Measurements from ENCODE around the gene CLSTN1. TPM values are rescaled to one million over a fixed set of nuclear protein-coding genes. Genes with fewer than 3 reads are reported as not detected.

Gene CLSTN1
- total RNA-seq, 1 donor = 42.9 TPM

DNA sequence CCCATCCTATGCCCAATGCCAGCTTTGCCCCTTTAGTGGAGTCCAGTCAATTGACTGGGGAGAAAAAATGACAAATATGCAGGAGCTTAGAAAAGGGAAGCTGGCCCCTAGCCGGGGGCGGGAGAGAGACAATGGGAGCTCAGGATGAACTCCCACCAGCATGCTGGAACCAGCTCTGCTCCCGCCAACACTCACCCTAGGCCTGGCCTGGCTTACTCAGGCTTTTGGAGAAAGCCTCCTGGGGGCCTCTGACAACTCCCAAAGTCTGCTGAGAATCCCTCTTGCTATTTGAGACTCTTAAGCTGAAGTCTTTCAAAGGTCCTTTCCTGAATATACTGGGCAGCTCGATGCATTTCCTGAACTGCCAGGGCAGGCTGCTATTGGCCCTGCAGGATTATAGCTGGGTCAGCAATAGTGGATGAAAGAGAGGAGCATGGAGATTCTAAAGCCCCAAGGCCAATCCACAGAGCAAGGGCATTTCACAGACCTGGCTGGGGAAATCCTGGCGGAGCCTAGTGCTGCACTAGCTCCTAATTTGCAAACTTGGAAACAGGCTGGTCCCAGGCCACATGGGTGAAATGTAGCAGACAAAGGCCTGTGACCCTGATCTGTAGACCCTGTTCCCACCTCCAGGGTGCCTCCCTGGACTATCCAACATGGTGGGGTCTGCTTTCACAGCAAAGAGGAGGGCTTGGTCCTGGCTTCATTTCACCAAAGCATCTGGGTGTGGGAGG, 35.7 kb upstream of the CLSTN1 start:
- H3K4me3 ChIP-seq (ENCODE audit: low read length) = no peak overlapping the region
- no peaks in the 10 kb centered on the region for H3K9me3 ChIP-seq (ENCODE audit: low read depth, low read length)
- H3K4me1 ChIP-seq (ENCODE audit: insufficient read depth, low read length) = peaks cover 5% of the 10 kb centered on the region
- H3K27me3 ChIP-seq (ENCODE audit: insufficient read depth, low read length) = no peaks in the 10 kb centered on the region

DNA sequence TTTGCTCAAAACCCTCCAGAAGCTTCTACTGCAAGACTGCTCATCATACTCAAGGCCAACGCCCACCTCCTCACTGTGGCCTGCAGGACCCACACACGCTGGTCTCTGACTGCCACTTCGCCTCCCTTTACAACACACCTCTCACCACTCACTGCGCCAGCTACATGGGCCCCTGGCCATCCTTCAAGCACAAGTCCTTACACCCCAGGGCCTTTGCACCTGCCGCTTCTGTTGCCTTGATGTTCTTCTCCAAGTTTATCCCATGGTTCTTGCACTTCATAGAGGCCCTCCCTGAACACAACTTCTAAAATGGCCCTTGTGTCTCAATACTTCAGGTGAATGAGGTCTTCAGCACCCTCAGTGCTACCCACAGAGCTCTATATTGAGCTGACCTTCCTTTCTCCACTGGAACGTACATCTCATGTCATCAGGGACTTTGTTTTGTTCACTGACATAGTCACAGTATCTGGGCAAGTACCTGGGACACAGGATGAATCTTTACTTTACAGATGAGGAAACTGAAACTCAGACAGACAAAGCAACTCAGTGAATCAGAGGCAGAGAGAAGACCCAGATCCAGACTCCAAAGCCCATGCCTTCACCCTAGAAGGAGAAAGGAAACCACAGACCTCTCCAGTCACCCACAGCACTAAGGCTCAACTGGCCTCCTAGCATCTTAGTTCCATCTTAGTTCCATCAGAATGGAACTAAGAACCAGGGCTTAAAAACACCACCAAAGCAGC, 34.7 kb upstream of the CLSTN1 start:
- Histone ChIP-seq H3K4me1 (ENCODE audit: insufficient read depth, low read length) (peaks cover 5% of the 10 kb centered on the region), H3K4me3 (ENCODE audit: low read length) (no peak overlapping the region), H3K27me3 (ENCODE audit: insufficient read depth, low read length) (no peaks in the 10 kb centered on the region), H3K9me3 (ENCODE audit: low read depth, low read length) (no peaks in the 10 kb centered on the region)

DNA sequence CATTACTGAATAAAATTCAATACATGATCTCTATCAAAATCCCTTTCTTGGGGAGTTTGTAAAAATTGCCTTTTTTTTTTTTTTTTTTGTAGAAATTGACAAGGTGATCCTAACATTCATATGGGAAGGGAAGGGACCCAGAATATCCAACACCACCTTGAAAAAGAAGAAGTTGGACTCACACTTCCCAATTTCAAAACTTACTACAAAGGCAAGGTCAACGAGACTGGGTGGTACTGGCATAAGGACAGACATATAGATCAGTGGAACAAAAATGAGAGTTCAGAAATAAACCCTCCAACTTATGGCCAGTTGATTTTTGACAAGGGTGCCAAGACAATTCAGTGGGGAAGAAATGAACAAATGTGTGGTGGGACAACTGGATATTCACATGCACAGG, 31.4 kb upstream of the CLSTN1 start:
- Histone ChIP-seq H3K9me3 (ENCODE audit: low read depth, low read length) (no peaks in the 10 kb centered on the region), H3K4me3 (ENCODE audit: low read length) (no peak overlapping the region), H3K27me3 (ENCODE audit: insufficient read depth, low read length) (no peaks in the 10 kb centered on the region), H3K4me1 (ENCODE audit: insufficient read depth, low read length) (peaks cover 9% of the 10 kb centered on the region)

DNA sequence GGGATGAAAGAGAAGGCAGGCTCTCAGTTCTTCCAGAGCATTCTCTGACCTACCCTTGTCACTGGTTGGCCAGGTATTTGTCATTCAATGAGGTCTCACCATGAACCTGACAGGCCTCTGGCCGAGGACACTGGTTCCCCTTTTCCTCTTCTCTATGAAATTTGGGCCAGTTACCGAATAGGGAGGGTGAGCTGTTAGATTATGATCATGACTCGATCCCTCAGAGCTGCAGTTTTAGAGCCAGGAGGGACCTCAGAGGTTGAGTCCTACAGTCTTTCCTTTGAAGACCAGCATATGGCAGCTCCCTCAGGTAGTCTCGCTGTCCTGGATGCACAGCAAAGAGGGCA, 29.5 kb upstream of the CLSTN1 start:
- Histone ChIP-seq H3K4me1 (ENCODE audit: insufficient read depth, low read length) (peaks cover 18% of the 10 kb centered on the region), H3K27me3 (ENCODE audit: insufficient read depth, low read length) (no peaks in the 10 kb centered on the region), H3K4me3 (ENCODE audit: low read length) (no peak overlapping the region), H3K9me3 (ENCODE audit: low read depth, low read length) (no peaks in the 10 kb centered on the region)

DNA sequence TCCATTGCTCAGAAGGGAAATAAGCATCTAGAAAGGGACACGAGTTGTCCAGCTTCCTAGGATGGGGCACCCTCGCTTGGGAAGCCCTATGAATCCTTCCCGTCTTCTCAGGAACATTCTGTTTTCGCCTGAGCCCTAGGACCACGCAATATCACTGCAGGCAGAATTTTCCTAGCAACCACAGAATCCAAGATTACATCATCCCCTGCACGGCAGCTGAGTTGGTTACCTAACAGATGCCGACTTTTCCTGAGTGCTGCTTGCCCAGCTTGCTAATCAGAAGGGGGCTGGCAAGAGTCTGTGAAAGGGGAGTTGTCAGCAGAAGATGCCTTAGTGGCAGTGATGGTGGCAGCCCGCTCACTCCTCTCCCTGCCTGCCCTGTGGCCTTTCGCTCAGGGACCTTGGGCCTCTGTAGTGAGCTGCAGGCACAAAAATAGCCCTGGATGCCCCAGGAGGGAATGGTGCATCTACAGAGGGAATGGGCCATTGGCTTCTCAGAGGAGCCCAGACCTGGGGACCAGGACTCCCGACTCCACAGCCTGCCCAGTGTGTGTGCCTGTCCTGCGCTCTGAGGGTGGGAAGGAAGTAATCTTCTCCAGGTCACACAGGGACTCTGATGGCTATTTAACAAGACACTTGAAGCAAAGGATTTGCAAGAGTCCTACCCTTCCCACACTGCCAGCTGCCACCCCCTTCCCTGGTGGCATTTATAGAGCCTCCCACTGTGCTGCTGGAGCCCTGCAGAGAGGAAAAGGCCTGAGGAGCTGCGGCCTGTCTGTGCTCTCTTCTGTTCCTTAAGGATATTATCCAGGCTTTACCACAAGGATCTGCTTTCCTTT, 28.9 kb upstream of the CLSTN1 start:
- H3K4me1 ChIP-seq (ENCODE audit: insufficient read depth, low read length) = peaks cover 18% of the 10 kb centered on the region
- H3K4me3 ChIP-seq (ENCODE audit: low read length) = no peak overlapping the region
- no peaks in the 10 kb centered on the region for H3K9me3 ChIP-seq (ENCODE audit: low read depth, low read length)
- H3K27me3 ChIP-seq (ENCODE audit: insufficient read depth, low read length) = no peaks in the 10 kb centered on the region

DNA sequence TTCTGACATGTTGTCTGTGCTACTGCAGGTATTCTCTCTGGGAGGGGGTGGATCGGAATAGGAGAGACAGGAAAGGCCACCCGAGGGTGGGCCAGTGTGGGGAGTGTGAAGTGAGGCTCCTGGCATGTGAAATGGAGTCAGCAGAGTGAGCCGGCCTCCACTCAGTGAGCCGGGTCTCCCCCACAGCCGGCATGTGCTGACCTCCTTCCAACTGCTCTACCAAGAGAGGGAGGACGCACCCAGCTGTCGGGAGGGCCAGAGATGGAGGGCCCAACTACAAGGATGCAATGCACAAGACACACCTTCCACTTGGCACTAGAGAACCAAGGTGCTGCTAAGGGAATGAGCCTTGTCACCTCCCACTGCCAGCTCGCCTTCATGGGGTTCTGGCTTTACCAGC, 28.2 kb upstream of the CLSTN1 start:
- H3K4me3 ChIP-seq (ENCODE audit: low read length) = no peak overlapping the region
- no peaks in the 10 kb centered on the region for H3K27me3 ChIP-seq (ENCODE audit: insufficient read depth, low read length)
- peaks cover 18% of the 10 kb centered on the region for H3K4me1 ChIP-seq (ENCODE audit: insufficient read depth, low read length)
- H3K9me3 ChIP-seq (ENCODE audit: low read depth, low read length) = no peaks in the 10 kb centered on the region

DNA sequence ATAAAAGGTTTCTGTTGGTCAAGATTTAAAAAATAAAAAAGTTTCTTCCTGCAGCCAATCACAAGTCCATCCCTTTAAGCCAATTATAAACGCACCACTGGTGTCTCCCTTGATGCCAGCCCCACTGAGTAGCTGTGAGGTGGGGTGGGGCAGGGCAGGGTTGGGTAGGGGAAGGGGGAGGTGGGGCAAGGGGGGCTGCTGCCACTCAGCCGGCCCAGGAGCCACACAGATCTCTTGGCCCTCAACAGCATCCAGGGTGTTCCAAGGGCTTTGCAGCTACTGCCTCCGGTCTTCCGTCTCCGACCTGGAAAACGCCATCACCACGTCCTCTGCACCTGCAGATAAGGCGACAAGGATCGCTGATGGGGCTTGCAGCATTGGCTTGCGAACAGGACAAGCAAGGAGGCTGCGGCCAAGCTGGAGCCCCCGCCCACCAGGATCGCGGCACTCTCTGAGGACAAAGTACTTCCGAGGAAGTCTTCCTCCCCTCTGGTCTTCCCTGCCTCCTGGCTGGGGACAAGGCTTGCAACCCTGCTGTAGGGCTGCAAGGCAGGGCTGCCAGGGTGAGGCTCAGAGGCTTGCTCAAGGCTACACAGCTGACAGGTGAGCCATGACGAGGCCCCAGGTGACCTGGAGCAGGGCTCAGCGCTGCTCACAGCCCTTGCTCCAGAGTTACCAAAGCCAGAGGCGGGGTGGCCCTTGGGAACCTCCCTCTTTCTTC, 26.8 kb upstream of the CLSTN1 start:
- Histone ChIP-seq H3K4me1 (ENCODE audit: insufficient read depth, low read length) (peaks cover 18% of the 10 kb centered on the region), H3K4me3 (ENCODE audit: low read length) (no peak overlapping the region), H3K9me3 (ENCODE audit: low read depth, low read length) (no peaks in the 10 kb centered on the region), H3K27me3 (ENCODE audit: insufficient read depth, low read length) (no peaks in the 10 kb centered on the region)

DNA sequence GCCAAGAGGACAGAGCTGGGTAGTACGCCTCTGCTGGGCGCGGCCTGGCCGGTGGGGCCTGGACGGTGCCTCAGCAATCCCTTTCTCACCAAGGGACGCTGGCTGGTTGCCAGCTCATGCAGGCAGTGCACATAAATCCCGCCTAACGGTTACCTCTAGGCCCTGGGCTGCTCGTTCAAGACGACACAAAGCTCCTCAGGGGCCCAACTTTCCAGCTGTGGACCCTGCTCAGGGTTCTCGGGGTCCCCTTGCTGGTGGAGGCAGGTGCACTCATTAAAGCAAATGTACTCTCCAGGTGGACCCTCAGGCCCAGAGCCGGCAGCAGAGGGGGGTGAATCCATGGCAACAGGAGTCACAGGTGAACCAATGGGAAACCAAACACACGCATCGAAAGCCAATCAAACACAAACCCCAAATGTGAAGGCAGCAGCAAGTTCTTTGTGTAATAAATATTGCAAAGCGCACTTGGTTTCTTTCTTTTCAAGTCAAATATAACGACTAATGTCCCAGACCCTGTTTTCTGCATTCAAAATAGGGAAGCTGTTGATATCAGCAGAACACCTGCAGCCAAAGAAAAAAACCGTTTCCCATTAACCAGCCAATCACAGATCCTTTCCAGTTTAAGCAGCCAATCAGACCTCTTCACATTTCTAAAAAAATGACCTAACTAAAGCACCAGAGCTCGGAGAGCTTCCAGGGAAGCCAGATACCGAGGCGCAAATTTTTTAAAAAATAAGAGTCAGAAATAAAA, 26.1 kb upstream of the CLSTN1 start:
- H3K9me3 ChIP-seq (ENCODE audit: low read depth, low read length) = no peaks in the 10 kb centered on the region
- H3K4me1 ChIP-seq (ENCODE audit: insufficient read depth, low read length) = peaks cover 13% of the 10 kb centered on the region
- no peak overlapping the region for H3K4me3 ChIP-seq (ENCODE audit: low read length)
- no peaks in the 10 kb centered on the region for H3K27me3 ChIP-seq (ENCODE audit: insufficient read depth, low read length)

DNA sequence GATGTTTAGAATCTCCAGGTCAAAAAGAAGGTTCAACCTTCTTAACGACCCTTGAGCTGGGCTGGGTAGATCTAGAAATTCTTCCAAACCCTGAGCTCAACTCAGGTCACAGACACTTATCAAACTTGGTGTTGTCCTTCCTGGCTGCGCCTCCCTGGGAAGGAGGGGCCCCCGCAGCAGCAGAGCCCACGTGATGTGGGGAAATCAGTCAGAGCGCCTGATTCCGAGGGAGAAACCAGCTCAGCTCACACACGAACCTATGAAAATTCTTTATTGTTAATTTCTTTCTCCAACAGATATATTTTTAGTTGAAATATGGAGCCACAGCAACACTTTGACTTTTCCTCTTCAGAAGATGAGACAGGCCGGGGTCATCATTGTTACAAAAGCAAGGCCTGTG, 24.3 kb upstream of the CLSTN1 start:
- Histone ChIP-seq H3K4me3 (ENCODE audit: low read length) (no peak overlapping the region), H3K27me3 (ENCODE audit: insufficient read depth, low read length) (no peaks in the 10 kb centered on the region), H3K9me3 (ENCODE audit: low read depth, low read length) (no peaks in the 10 kb centered on the region), H3K4me1 (ENCODE audit: insufficient read depth, low read length) (peaks cover 13% of the 10 kb centered on the region)

DNA sequence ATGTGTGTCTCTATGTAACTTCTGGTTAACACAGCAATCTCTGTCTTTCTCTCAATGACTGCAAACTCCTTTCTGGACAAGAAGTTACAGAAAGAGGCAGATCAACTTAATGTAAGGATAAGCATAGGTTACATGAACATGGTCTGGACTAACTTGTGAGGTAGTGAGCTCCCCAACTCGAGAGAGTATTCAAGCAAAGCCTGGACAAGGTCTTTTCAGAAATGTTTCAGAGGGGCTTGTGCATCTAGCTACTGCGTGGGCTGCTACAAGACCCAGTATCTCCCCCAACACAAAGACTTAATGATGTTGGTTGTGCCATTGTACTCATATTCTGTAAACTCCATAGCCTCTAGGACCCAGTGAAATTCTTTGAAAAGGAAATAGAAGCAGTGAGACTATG, 23.5 kb upstream of the CLSTN1 start:
- no peaks in the 10 kb centered on the region for H3K9me3 ChIP-seq (ENCODE audit: low read depth, low read length)
- peaks cover 13% of the 10 kb centered on the region for H3K4me1 ChIP-seq (ENCODE audit: insufficient read depth, low read length)
- no peaks in the 10 kb centered on the region for H3K27me3 ChIP-seq (ENCODE audit: insufficient read depth, low read length)
- no peak overlapping the region for H3K4me3 ChIP-seq (ENCODE audit: low read length)

DNA sequence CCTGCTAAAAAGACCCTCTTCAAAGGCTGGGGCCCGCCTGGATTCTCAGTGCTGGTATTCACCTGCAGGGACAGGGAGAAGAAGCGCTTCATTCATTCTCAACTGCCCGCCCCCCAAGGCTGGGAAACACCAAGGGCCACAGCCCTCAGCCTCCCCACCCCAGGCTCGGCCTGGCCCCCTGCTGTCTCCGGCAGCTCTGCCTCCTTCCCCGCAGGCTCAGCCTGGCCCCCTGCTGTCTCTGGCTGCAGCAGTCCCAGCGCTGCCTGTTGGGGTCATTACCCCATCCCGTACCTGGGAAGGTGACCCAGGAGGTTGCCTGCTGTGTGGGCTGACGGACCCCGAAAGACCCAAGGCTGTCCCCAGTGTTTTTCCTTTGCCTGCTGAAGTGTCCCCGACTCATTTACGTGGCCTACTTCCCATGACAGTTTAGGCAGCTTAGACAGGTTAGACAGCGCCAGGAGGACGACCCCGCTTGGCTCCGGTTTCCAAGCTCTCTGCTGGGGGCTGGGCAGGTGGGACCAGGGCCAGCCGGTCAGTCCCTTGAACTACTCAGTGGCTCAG, 22.9 kb upstream of the CLSTN1 start:
- peaks cover 13% of the 10 kb centered on the region for H3K4me1 ChIP-seq (ENCODE audit: insufficient read depth, low read length)
- no peak overlapping the region for H3K4me3 ChIP-seq (ENCODE audit: low read length)
- H3K27me3 ChIP-seq (ENCODE audit: insufficient read depth, low read length) = no peaks in the 10 kb centered on the region
- no peaks in the 10 kb centered on the region for H3K9me3 ChIP-seq (ENCODE audit: low read depth, low read length)

DNA sequence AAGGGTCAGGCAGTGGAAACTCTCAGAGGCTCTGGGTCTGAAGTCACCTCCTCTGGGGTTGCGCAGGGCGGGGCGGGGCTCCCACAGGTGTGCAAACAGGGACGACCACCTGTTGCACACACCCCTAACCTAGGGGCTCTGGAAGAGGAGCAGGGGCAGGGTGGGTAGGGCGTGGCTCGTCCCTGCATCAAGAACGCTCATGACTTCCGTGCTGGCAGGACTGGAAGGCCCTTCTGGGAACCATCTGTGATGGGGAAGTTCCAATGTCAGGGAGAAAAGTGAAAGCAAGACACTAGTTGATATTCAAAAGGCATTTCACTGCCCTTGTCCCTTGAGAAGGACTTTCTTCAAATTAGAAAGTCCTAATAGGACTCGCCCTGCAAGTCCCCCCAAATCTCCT, 22.1 kb upstream of the CLSTN1 start:
- H3K4me1 ChIP-seq (ENCODE audit: insufficient read depth, low read length) = peaks cover 11% of the 10 kb centered on the region

DNA sequence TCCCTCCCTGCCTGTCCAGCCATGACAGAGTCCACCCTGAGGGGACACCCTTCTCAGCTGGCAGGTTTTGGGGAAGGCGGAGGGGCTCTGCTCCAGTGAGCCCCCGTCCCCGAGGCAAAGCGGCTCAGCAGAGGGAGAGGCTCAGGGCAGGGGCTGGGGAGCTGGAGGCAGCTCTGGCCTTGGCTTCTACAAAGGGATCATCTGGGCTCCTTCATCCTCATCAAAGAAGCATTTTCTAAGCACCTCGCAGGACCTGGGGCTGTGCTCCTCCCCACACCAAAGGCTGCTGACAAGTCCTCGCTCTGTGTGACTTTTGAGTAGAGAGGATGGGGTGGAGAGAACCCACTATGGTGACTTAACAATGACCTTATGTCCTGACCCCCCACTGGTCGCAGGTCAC, 21.0 kb upstream of the CLSTN1 start:
- Histone ChIP-seq H3K27me3 (ENCODE audit: insufficient read depth, low read length) (no peaks in the 10 kb centered on the region), H3K4me1 (ENCODE audit: insufficient read depth, low read length) (peaks cover 6% of the 10 kb centered on the region), H3K4me3 (ENCODE audit: low read length) (no peak overlapping the region), H3K9me3 (ENCODE audit: low read depth, low read length) (no peaks in the 10 kb centered on the region)

More for the DNA sequence above, 22.1 kb upstream of the CLSTN1 start:
- no peak overlapping the region for H3K4me3 ChIP-seq (ENCODE audit: low read length)
- no peaks in the 10 kb centered on the region for H3K9me3 ChIP-seq (ENCODE audit: low read depth, low read length)
- no peaks in the 10 kb centered on the region for H3K27me3 ChIP-seq (ENCODE audit: insufficient read depth, low read length)

DNA sequence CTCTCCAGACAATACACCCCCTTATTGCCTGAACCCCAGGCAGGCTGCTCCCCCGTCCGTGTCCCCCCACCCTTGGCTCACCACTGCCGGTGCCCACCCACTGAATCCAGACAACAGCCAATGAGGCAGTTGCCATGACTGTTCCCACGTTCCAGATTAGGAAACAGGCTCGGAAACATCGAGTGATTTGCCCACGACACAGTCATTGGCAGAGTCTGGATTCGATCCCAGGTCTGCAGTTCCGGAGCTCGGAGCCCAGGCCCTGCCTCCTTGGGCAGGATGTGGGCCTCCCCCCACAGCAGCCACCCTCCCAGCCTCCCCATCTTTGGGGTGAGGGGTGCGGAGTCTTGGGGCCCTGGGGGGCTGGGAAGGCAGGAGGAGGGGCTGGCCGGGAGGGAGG, 20.3 kb upstream of the CLSTN1 start:
- Histone ChIP-seq H3K4me1 (ENCODE audit: insufficient read depth, low read length) (no peaks in the 10 kb centered on the region), H3K4me3 (ENCODE audit: low read length) (no peak overlapping the region), H3K27me3 (ENCODE audit: insufficient read depth, low read length) (no peaks in the 10 kb centered on the region), H3K9me3 (ENCODE audit: low read depth, low read length) (no peaks in the 10 kb centered on the region)

All from mononuclear cell (primary cell).